ENCODE results near the gene SLC39A5. TPM values are rescaled to one million over a fixed set of nuclear protein-coding genes. Genes with fewer than 3 reads are reported as not detected.
A peak's percentile ranks its signal among the peaks of the same experiment; 100 is the strongest.

The SLC39A5 gene
- total and polyA plus RNA-seq, 5 experiments from 2014 or later, result not detected

- Mint-ChIP-seq H3K36me3 (peaks cover 0 to 8% (median 0%) of the 10 kb centered on the region in 3 donors), H3K27me3 (no peaks in the 10 kb centered on the region), H3K9me3 (no peaks in the 10 kb centered on the region), H3K4me3 (no peak overlapping the region), H3K27ac (no peak overlapping the region), H3K4me1 (peaks cover 0 to 2% (median 0%) of the 10 kb centered on the region in 4 donors)
- POLR2A ChIA-PET, result interaction anchor here (0.8 to 1.1 kb wide), 2 partner anchors 9 to 127 kb away, joined by 3 to 4 read pairs; partner anchors contain the start of gene RNF41
- ATAC-seq, result no peak
- DNase-seq, result no peak
Observed at GRCh38 chr12:56231184-56231582, 1.3 kb downstream of the SLC39A5 start.

- peak overlapping the region in 2 of 10 donors; percentile 51 to 65 for H3K27ac Mint-ChIP-seq
- DNase-seq (no peak), ATAC-seq (no peak)
- peaks cover 0 to 3% (median 0%) of the 10 kb centered on the region in 3 donors for H3K36me3 Mint-ChIP-seq
- H3K27me3 Mint-ChIP-seq, result no peaks in the 10 kb centered on the region
- no peak overlapping the region for H3K4me3 Mint-ChIP-seq
- POLR2A ChIA-PET, result interaction anchor here (1.2 to 2.1 kb wide), 3 partner anchors 12 to 14 kb away, joined by 3 to 10 read pairs (median 6); partner anchors contain the start of gene RNF41
- H3K4me1 Mint-ChIP-seq, result peaks cover 0 to 2% (median under 1%) of the 10 kb centered on the region in 4 donors
- no peaks in the 10 kb centered on the region for H3K9me3 Mint-ChIP-seq
Observed at GRCh38 chr12:56234746-56235436, 5.0 kb downstream of the SLC39A5 start.

- Mint-ChIP-seq H3K27ac (peak overlapping the region in 2 of 10 donors; percentile 29 to 59), H3K36me3 (peaks cover 0 to 10% (median 0%) of the 10 kb centered on the region in 3 donors), H3K9me3 (no peaks in the 10 kb centered on the region), H3K4me1 (peaks cover 0 to 2% (median under 1%) of the 10 kb centered on the region in 4 donors), H3K27me3 (no peaks in the 10 kb centered on the region), H3K4me3 (no peak overlapping the region)
- no peak for DNase-seq
- POLR2A ChIA-PET, result interaction anchor here (1.2 to 2.1 kb wide), 2 partner anchors 10 to 15 kb away, joined by 3 to 6 read pairs; partner anchors contain the start of gene RNF41
- no peak for ATAC-seq
Observed at GRCh38 chr12:56236091-56236490, 6.2 kb downstream of the SLC39A5 start.

GRCh38 chr12:56236985-56237384, 7.1 kb downstream of the SLC39A5 start:
- no peaks in the 10 kb centered on the region for H3K9me3 Mint-ChIP-seq
- peaks cover 0 to 19% (median 0%) of the 10 kb centered on the region in 3 donors for H3K36me3 Mint-ChIP-seq
- POLR2A ChIA-PET, result interaction anchor here (2.1 kb wide), 1 partner anchor 16 kb away, joined by 6 read pairs; the partner anchor contains the start of gene RNF41
- peaks cover 0 to 3% (median 1%) of the 10 kb centered on the region in 4 donors for H3K4me1 Mint-ChIP-seq
- ATAC-seq (peak in 1 of 2 donors; percentile 25), DNase-seq (no peak)
- no peak overlapping the region for H3K4me3 Mint-ChIP-seq
- no peaks in the 10 kb centered on the region for H3K27me3 Mint-ChIP-seq
- H3K27ac Mint-ChIP-seq, result peak overlapping the region in 2 of 10 donors; percentile 13 to 78

- Mint-ChIP-seq H3K4me3 (no peak overlapping the region), H3K9me3 (no peaks in the 10 kb centered on the region), H3K27ac (peak overlapping the region in 2 of 10 donors; percentile 52 to 78), H3K4me1 (peaks cover 0 to 5% (median 1%) of the 10 kb centered on the region in 4 donors), H3K36me3 (peaks cover 0 to 25% (median 0%) of the 10 kb centered on the region in 3 donors), H3K27me3 (no peaks in the 10 kb centered on the region)
- ATAC-seq, result no peak
- POLR2A ChIA-PET, result no interaction called here
- no peak for DNase-seq
Observed at GRCh38 chr12:56237552-56237951, 7.7 kb downstream of the SLC39A5 start.

GRCh38 chr12:56241424-56242303, 11.8 kb downstream of the SLC39A5 start:
- H3K27ac Mint-ChIP-seq, result peak overlapping the region in 3 of 10 donors; percentile 34 to 60 (median 47)
- DNase-seq (no peak), ATAC-seq (no peak)
- H3K36me3 Mint-ChIP-seq, result peaks cover 0 to 61% (median 2%) of the 10 kb centered on the region in 3 donors
- H3K4me3 Mint-ChIP-seq, result no peak overlapping the region
- POLR2A ChIA-PET, result interaction anchor here (0.5 kb wide), 2 partner anchors 90 to 400 kb away, joined by 3 read pairs; no protein-coding TSS in a partner anchor
- H3K4me1 Mint-ChIP-seq, result peaks cover 0 to 5% (median 0%) of the 10 kb centered on the region in 4 donors
- H3K27me3 Mint-ChIP-seq, result no peaks in the 10 kb centered on the region
- H3K9me3 Mint-ChIP-seq, result no peaks in the 10 kb centered on the region

- H3K9me3 Mint-ChIP-seq, result no peaks in the 10 kb centered on the region
- ATAC-seq (no peak), DNase-seq (no peak)
- H3K4me3 Mint-ChIP-seq, result no peak overlapping the region
- peaks cover 0 to 71% (median 4%) of the 10 kb centered on the region in 3 donors for H3K36me3 Mint-ChIP-seq
- no peaks in the 10 kb centered on the region for H3K27me3 Mint-ChIP-seq
- H3K4me1 Mint-ChIP-seq, result peaks cover 0 to 5% (median 0%) of the 10 kb centered on the region in 4 donors
- H3K27ac Mint-ChIP-seq, result no peak overlapping the region
- POLR2A ChIA-PET, result interaction anchor here (0.9 to 1.3 kb wide), 2 partner anchors 9 to 214 kb away, joined by 3 to 4 read pairs; no protein-coding TSS in a partner anchor
Observed at GRCh38 chr12:56242986-56243385, 13.1 kb downstream of the SLC39A5 start.

- Mint-ChIP-seq H3K4me3 (no peak overlapping the region), H3K4me1 (peaks cover 0 to 5% (median 0%) of the 10 kb centered on the region in 4 donors), H3K36me3 (peaks cover 0 to 74% (median 4%) of the 10 kb centered on the region in 3 donors), H3K27ac (no peak overlapping the region), H3K9me3 (no peaks in the 10 kb centered on the region), H3K27me3 (no peaks in the 10 kb centered on the region)
- POLR2A ChIA-PET, result interaction anchor here (0.9 to 1.3 kb wide), 2 partner anchors 14 to 213 kb away, joined by 3 read pairs; partner anchors contain the start of gene ANKRD52
- ATAC-seq (no peak), DNase-seq (no peak)
Observed at GRCh38 chr12:56243731-56244181, 13.9 kb downstream of the SLC39A5 start.

GRCh38 chr12:56244494-56244893, 14.6 kb downstream of the SLC39A5 start:
- POLR2A ChIA-PET, result no interaction called here
- ATAC-seq (no peak), DNase-seq (no peak)
- Mint-ChIP-seq H3K27me3 (no peaks in the 10 kb centered on the region), H3K9me3 (no peaks in the 10 kb centered on the region), H3K4me3 (no peak overlapping the region), H3K27ac (peak overlapping the region in 1 of 10 donors; percentile 56), H3K36me3 (peaks cover 0 to 79% (median 4%) of the 10 kb centered on the region in 3 donors), H3K4me1 (peaks cover 0 to 4% (median 0%) of the 10 kb centered on the region in 4 donors)

- no peaks in the 10 kb centered on the region for H3K4me1 Mint-ChIP-seq
- H3K36me3 Mint-ChIP-seq, result peaks cover 0 to 79% (median 4%) of the 10 kb centered on the region in 3 donors
- no peak for DNase-seq
- H3K4me3 Mint-ChIP-seq, result no peak overlapping the region
- H3K27me3 Mint-ChIP-seq, result no peaks in the 10 kb centered on the region
- POLR2A ChIA-PET, result no interaction called here
- no peak for ATAC-seq
- peak overlapping the region in 1 of 10 donors; percentile 63 for H3K27ac Mint-ChIP-seq
- no peaks in the 10 kb centered on the region for H3K9me3 Mint-ChIP-seq
Observed at GRCh38 chr12:56247923-56248322, 18.1 kb downstream of the SLC39A5 start.

- Mint-ChIP-seq H3K36me3 (peaks cover 0 to 79% (median 10%) of the 10 kb centered on the region in 3 donors), H3K4me3 (no peak overlapping the region), H3K4me1 (no peaks in the 10 kb centered on the region), H3K27me3 (no peaks in the 10 kb centered on the region), H3K9me3 (no peaks in the 10 kb centered on the region), H3K27ac (peak overlapping the region in 3 of 10 donors; percentile 13 to 81 (median 24))
- POLR2A ChIA-PET, result interaction anchor here (0.6 kb wide), 1 partner anchor 36 kb away, joined by 4 read pairs; no protein-coding TSS in a partner anchor
- DNase-seq, result no peak
- no peak for ATAC-seq
Observed at GRCh38 chr12:56248711-56249110, 18.9 kb downstream of the SLC39A5 start.

- Mint-ChIP-seq H3K4me3 (no peak overlapping the region), H3K4me1 (peaks cover 11 to 21% (median 18%) of the 10 kb centered on the region in 4 donors), H3K36me3 (peaks cover 0 to 67% (median 10%) of the 10 kb centered on the region in 3 donors), H3K9me3 (no peaks in the 10 kb centered on the region), H3K27me3 (no peaks in the 10 kb centered on the region), H3K27ac (no peak overlapping the region)
- no peak for ATAC-seq
- DNase-seq, result no peak
- POLR2A ChIA-PET, result interaction anchor here (0.6 to 1.3 kb wide), 3 partner anchors 13 to 31 kb away, joined by 3 to 5 read pairs (median 3); partner anchors contain the start of gene RNF41
Observed at GRCh38 chr12:56252649-56253048, 22.8 kb downstream of the SLC39A5 start.

Data from naive thymus-derived CD8-positive, alpha-beta T cell (primary cell).